ENCODE data around the gene PTGFRN.

PTGFRN gene

DNA sequence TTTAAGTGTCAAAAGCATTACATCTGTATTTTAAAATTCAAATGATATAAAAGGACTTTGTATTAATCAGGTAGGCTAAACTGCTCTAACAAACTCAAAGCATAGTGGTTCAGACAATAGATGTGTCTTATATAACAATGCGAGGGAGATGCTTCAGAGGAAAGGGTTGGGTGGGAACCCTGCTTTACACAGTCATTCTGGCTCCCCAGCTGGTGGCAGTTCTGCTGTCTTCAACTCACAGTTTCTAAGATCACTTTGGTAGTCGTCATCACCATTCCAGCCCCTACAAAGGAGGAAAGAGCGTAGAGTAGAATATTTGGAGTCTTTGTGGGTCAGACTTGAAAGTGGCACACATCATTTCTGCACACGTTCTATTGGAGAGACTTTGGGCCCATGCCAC lies 4.2 kb downstream of the PTGFRN start:
- TF ChIP-seq, protein P1, sequence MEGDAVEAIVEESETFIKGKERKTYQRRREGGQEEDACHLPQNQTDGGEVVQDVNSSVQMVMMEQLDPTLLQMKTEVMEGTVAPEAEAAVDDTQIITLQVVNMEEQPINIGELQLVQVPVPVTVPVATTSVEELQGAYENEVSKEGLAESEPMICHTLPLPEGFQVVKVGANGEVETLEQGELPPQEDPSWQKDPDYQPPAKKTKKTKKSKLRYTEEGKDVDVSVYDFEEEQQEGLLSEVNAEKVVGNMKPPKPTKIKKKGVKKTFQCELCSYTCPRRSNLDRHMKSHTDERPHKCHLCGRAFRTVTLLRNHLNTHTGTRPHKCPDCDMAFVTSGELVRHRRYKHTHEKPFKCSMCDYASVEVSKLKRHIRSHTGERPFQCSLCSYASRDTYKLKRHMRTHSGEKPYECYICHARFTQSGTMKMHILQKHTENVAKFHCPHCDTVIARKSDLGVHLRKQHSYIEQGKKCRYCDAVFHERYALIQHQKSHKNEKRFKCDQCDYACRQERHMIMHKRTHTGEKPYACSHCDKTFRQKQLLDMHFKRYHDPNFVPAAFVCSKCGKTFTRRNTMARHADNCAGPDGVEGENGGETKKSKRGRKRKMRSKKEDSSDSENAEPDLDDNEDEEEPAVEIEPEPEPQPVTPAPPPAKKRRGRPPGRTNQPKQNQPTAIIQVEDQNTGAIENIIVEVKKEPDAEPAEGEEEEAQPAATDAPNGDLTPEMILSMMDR (IDR thresholded peaks at IDR 0.05; ENCODE audit: insufficient read depth, low read length), result no peak
- TF ChIP-seq GABPA (IDR thresholded peaks at IDR 0.05; ENCODE audit: low read depth) (no peak), POLR2AphosphoS5 (IDR thresholded peaks at IDR 0.05; ENCODE audit: low read depth) (no peak)
- TF ChIP-seq, protein P2, sequence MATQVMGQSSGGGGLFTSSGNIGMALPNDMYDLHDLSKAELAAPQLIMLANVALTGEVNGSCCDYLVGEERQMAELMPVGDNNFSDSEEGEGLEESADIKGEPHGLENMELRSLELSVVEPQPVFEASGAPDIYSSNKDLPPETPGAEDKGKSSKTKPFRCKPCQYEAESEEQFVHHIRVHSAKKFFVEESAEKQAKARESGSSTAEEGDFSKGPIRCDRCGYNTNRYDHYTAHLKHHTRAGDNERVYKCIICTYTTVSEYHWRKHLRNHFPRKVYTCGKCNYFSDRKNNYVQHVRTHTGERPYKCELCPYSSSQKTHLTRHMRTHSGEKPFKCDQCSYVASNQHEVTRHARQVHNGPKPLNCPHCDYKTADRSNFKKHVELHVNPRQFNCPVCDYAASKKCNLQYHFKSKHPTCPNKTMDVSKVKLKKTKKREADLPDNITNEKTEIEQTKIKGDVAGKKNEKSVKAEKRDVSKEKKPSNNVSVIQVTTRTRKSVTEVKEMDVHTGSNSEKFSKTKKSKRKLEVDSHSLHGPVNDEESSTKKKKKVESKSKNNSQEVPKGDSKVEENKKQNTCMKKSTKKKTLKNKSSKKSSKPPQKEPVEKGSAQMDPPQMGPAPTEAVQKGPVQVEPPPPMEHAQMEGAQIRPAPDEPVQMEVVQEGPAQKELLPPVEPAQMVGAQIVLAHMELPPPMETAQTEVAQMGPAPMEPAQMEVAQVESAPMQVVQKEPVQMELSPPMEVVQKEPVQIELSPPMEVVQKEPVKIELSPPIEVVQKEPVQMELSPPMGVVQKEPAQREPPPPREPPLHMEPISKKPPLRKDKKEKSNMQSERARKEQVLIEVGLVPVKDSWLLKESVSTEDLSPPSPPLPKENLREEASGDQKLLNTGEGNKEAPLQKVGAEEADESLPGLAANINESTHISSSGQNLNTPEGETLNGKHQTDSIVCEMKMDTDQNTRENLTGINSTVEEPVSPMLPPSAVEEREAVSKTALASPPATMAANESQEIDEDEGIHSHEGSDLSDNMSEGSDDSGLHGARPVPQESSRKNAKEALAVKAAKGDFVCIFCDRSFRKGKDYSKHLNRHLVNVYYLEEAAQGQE (IDR thresholded peaks at IDR 0.05; ENCODE audit: insufficient replicate concordance, low read depth), result no peak
- DNase-seq (ENCODE audit: low read depth in 1 of 2, low spot score in 1 of 2), result no peak
- no peaks in the 10 kb centered on the region for H3K27me3 ChIP-seq (ENCODE audit: insufficient read depth, poor library complexity, severe bottlenecking)
- H3K27ac ChIP-seq (replicated peaks), result no peak overlapping the region
- no peak overlapping the region for H3K4me3 ChIP-seq (replicated peaks; ENCODE audit: insufficient read depth, low read length)

DNA sequence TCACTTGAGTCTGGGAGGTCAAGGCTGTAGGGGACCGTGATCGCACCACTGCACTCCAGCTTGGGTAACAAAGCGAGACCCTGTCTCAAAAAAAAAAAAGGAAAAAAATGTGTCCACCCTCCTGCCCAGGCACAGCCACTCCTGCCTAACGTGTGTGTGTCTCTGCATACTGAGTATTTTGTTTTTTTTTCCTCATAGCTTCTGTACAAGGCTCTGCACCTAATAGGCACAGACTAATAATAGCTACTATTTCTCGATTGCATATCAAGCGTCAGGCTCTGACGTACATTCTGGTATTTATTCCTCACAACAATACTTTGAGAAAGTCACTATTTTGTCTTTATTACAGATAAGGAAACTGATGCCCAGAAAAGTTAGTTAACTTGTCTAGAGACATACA lies 5.0 kb downstream of the PTGFRN start:
- H3K27me3 ChIP-seq (ENCODE audit: insufficient read depth, poor library complexity, severe bottlenecking), result no peaks in the 10 kb centered on the region
- no peak for TF ChIP-seq POLR2AphosphoS5 (IDR thresholded peaks at IDR 0.05; ENCODE audit: low read depth)
- TF ChIP-seq, protein P2 (IDR thresholded peaks at IDR 0.05; ENCODE audit: insufficient replicate concordance, low read depth), result no peak
- TF ChIP-seq, protein P1 (IDR thresholded peaks at IDR 0.05; ENCODE audit: insufficient read depth, low read length), result no peak
- TF ChIP-seq GABPA (IDR thresholded peaks at IDR 0.05; ENCODE audit: low read depth), result no peak
- no peak for TF ChIP-seq SPI1 (IDR thresholded peaks at IDR 0.05; ENCODE audit: borderline replicate concordance, low read depth)
- DNase-seq (ENCODE audit: low read depth in 1 of 2, low spot score in 1 of 2), result no peak
- H3K4me3 ChIP-seq (replicated peaks; ENCODE audit: insufficient read depth, low read length), result no peak overlapping the region
- H3K27ac ChIP-seq (replicated peaks), result no peak overlapping the region

- no peak overlapping the region for H3K27ac ChIP-seq (replicated peaks)
- H3K4me3 ChIP-seq (replicated peaks; ENCODE audit: insufficient read depth, low read length), result no peak overlapping the region
- TF ChIP-seq, protein P1 (IDR thresholded peaks at IDR 0.05; ENCODE audit: insufficient read depth, low read length), result no peak
- TF ChIP-seq SPI1 (IDR thresholded peaks at IDR 0.05; ENCODE audit: borderline replicate concordance, low read depth) (no peak), POLR2AphosphoS5 (IDR thresholded peaks at IDR 0.05; ENCODE audit: low read depth) (no peak), GABPA (IDR thresholded peaks at IDR 0.05; ENCODE audit: low read depth) (no peak)
- TF ChIP-seq, protein P2 (IDR thresholded peaks at IDR 0.05; ENCODE audit: insufficient replicate concordance, low read depth), result no peak
- no peak for DNase-seq (ENCODE audit: low read depth in 1 of 2, low spot score in 1 of 2)
- no peaks in the 10 kb centered on the region for H3K27me3 ChIP-seq (ENCODE audit: insufficient read depth, poor library complexity, severe bottlenecking)
Observed at GRCh38 chr1:116915086-116915661, 5.5 kb downstream of the PTGFRN start.
